Activated CD4-positive, alpha-beta T cell treated with anti-CD3 and anti-CD28 coated beads, Interleukin-2, Interleukin-4, amounts not matched to agents 100 ng/mL and 50 ng/mL, durations not matched to agents 16 hours and 8 hours (primary cell): ENCODE data around the gene TMEM87B.

Experiments
- DNase-seq: peaks from one replicate; pipeline ENCODE4 v3.0.0-alpha.2; 2020; ENCODE audit warnings: low spot score

The TMEM87B gene, protein sequence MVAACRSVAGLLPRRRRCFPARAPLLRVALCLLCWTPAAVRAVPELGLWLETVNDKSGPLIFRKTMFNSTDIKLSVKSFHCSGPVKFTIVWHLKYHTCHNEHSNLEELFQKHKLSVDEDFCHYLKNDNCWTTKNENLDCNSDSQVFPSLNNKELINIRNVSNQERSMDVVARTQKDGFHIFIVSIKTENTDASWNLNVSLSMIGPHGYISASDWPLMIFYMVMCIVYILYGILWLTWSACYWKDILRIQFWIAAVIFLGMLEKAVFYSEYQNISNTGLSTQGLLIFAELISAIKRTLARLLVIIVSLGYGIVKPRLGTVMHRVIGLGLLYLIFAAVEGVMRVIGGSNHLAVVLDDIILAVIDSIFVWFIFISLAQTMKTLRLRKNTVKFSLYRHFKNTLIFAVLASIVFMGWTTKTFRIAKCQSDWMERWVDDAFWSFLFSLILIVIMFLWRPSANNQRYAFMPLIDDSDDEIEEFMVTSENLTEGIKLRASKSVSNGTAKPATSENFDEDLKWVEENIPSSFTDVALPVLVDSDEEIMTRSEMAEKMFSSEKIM

DNA sequence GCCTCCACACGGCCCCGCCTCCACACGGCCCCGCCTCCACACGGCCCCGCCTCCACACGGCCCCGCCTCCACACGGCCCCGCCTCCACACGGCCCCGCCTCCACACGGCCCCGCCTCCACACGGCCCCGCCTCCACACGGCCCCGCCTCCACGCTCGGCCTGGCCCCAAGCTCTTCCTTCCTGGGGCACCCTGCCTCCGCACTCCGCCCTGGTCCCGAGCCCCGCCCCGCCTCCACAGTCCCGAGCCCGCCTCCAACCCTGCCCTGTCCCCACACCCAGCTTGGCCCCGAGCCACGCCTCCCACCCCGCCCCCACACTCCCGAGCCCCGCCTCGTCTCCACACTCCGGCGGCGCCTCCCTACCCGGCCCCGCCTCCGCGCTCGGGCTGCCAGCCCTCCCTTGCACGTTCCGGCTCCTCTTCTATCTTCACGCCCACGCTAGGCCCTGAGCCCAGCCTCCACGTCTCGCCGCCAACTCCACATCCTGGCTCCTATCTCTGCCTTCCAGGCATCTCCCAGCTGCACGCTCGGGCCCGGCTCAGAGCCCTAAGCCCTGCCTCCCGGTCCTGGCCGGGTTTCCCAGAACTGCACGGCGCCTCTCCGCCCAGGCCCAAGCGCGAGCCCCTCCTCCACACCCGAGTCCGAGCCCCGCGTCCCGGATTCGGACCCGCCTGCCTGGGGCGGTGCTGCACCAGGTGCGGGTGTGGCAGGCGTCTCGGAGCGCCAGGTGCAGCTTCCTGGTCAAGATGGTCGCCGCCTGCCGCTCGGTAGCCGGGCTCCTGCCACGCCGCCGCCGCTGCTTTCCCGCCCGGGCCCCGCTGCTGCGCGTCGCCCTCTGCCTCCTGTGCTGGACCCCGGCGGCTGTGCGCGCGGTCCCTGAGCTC, at the start of gene TMEM87B:
Gene TMEM87B, plus strand, starts transcription at position 423 of the 883 bp plus-strand sequence. Its CDS starts 323 bp downstream, at position 746.
- DNase-seq: peak; percentile 98

DNA sequence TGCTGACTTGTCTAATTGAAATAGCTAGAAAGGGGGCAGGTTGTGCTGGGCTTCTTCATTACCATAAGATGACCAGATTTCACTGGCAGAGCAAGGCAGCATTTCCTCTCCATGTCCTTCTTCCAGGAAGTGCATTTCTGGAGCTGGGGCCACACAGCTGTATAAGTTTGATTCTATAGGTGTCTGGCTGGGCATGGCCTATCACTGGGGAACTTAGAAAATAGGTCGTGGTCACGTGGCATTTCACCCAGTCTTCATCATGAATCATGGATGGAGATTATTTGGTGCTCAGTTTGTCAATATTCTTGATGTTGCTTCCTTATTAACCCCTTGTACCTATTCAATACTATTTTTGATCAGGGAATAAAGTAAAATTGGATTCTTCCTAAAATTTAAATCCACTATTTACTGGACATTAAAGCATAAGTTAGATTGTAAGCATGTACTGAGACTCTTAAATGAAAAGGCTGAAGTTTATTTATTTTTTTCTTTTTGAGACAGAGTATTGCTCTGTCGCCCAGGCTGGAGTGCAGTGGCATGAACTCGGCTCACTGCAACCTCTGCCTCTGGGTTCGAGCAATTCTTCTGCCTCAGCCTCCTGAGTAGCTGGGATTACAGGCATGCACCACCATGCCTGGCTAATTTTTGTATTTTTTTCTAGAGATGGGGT, 49.5 kb upstream of the TMEM87B start:
- DNase-seq: no peak

DNA sequence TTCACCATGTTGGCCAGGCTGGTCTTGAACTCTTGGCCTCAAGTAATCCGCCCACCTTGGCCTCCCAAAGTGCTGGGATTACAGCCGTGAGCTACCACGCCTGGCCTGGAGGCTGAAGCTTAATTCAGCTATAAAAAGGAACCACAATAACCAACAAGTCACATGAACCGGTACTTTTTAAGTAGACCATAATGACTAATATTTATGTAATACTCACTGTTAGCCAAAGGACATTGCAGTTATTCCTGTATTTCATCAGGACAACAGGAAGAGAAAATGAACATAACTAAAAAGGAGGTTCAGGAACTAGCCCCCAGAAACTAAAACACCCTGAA, 49.0 kb upstream of the TMEM87B start:
- no peak for DNase-seq

DNA sequence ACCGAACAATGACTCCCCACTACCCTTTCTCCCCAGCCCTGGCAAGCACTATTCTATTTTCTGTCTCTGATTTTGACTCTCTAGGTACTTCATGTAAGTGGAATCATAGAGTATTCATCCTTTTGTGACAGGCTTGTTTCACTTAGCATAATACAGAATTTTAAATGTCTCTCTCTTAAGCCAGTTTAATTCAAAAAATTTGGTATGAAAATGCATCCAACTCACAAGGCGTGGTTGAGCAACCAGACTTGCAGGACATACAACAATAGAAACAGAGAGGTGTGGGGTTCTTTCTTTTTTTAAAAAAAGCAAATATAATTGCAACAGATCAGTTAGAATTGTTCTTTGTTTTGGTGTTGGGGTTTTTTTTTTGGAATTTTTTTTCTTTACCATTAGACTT, 47.6 kb upstream of the TMEM87B start:
- DNase-seq: no peak

DNA sequence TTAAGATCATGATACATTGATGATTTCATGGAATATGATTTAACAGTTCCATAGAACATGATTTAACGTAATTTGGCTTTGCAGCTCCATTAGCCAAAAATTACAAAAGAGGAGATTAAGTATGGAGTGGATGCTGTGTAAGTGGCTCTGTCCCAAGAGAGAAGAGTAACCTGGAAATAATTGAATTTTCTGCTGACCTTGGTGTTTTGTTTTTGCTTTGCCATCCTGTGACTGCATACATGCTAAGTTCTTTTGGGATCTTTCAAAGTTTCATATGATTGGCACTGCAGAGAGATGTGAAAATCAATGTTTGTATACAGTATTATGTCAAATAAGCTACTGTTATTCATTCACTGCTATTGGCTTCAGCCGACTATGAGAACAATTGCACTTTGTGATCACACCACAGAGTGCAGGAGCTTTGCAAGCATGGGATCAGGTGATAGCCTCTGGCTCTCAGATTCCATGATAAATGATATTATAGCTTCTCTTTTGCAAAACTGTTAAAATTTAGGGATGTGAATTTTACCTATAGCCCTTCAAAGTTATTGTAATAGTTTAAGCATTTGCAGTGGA, 46.1 kb upstream of the TMEM87B start:
- DNase-seq: no peak

DNA sequence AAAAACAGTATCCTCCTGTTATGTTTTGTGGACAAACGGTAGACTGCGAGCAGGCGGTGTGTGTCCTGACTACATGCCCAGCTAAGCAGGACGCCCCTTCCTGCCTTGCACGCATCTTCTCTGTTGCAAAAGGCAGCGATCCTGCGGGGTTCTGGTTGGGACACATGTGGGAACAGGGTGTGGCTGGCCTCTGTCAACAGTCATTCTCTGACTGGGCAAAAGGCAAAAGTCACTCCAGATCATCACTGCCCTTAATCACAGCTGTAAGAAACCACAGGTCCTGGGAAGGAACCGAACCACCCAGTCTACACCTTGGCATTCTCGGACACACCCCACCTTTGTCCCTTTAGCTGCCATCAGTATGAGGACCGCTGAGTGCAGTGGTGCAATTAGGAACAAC, 44.3 kb upstream of the TMEM87B start:
- no peak for DNase-seq

DNA sequence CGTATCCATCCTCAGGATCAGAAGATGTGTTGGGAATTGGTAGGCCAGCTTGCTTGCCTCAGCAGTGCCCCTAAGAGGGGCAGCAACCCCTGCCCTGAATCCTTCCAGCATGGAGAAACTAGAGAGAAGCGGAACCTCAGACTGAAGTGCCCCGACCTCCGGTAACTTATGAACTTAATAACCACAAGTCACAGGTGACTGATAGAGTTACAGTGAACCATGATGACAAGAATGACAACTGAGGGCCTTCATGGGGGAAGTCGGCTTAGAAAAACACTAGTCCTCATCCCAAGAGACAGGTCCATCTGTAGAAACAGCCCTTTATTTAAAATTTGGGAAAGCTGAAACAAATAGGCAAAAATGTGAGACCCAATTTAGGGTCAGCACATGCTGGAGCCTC, 42.5 kb upstream of the TMEM87B start:
- DNase-seq: no peak

DNA sequence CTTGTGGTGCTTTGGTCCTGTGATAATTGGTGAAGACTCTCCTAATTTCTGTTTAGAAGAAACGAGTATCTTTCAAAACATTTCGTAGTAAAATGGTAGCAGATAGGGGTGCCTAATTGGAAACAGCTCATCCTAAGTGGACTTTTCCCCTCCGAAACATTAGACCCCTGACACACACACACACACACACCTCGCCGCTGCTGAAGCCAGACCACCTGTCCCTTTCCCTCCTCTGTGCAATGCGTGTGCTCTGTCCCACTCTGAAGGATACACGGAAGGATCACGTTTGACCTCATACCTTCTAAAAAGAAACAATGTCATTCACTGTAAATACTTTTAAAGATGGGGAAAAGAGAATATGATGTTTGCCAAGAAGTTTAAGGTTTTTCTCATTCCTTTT, 36.2 kb upstream of the TMEM87B start:
- DNase-seq: no peak

DNA sequence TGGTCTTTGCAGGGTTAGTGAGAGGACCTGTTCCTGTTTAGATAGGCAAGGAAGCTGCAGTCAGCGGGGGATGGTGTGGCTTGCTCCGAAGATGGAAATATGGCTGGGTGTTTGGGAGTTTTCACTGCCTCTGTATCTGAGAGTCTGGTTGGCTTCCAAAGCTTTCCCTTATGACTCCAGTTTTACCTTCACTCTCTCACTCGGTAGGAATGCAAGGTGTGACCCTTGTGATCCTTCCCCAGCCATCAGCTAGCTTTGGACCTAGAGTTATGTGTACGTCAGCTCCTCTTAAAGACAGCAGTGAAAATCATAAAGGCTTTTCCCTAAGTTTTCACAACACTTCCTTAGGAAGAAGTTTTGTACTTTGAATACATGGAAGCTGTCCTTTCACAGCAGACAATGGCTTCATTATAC, 35.5 kb upstream of the TMEM87B start:
- DNase-seq: no peak

DNA sequence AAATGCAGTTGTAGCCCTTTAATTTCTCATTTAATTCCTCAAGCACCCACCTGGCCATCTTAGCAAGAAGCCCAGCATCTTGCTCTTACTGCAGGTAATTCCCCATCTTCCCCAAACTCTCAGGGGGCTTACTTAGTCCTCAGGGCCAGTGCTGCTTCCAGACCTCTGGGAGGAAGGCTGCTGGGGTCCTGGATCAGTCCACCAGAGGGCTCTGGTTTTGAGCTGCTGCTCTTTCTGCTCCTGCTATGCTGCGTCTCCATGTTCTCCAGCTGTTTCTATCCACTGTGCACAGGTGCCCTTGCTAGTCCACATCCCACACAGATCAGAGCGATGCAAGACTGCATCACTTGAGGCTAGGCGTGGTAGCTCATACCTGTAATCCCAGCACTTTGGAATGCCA, 34.5 kb upstream of the TMEM87B start:
- DNase-seq: no peak

DNA sequence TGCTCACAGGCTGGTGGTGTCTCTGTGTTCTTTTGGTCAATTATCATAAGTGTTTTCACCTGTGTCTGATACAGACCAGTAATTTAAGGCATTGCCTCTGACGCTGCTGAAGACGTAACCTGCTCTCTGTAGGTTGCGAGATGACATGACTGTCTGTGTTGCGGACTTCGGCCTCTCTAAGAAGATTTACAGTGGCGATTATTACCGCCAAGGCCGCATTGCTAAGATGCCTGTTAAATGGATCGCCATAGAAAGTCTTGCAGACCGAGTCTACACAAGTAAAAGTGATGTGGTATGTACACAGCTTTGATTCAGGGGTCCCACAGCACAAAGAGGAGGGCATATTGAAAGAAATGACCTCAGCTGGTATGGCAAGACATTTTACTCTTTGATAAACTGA, 33.8 kb upstream of the TMEM87B start:
- no peak for DNase-seq

DNA sequence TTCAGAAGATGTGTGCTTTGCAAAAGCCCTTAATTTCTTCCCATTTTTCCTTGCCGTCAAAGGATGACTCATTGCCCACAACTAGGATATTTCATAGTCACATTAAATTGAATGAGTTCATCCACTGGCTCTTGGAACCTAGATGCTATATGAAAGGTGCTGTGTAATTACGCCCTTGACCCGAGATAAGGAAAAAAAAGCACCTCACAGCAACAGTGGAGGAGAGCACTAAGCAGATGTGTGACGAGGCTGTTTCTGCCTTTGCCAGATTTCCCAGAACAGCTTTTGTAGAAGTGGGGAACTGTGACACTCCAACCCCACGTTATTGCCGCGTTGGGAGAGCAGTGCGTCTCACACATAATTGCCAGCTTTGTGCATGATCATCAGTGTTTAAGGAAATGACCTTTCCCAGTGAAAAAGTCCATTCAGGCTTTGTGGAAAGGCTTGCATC, 33.3 kb upstream of the TMEM87B start:
- no peak for DNase-seq

DNA sequence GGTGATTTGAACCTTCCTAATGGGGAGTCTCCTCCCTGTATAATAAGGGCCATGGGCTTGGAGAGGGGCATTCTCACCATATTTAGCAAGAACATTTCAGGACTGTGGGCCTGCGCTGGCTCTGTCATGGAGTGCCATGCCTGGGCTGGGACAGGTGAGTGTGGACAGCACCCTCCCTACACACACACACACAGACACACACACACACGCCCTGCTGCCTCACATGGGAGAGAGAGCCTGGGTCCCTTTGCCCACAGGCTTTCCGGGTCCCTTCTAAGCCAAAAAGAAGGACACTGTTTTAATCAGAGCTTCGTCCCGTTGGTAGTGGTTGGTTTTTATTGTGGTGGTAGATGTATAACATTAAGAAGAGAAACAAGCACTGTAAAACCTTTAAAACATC, 31.4 kb upstream of the TMEM87B start:
- no peak for DNase-seq

DNA sequence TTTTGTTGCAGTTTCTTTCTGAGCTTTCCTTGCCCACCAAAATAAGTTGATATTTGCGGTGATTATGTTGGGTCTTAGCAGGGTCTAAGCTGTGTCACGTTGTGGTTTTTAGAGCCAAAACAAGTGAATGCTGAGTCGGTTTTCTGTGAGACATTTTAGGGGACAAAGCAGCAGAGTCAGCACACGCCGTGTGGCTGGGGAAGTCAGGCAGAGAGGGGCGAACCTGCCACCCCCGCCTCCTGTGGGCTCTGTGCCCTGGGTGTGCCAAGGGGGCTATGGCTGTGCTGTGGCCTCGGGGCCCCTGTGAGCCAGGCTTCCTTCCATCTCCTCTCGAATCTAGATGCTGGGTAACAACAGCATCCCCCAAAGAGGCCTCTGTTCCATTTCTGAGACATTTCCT, 30.8 kb upstream of the TMEM87B start:
- no peak for DNase-seq

DNA sequence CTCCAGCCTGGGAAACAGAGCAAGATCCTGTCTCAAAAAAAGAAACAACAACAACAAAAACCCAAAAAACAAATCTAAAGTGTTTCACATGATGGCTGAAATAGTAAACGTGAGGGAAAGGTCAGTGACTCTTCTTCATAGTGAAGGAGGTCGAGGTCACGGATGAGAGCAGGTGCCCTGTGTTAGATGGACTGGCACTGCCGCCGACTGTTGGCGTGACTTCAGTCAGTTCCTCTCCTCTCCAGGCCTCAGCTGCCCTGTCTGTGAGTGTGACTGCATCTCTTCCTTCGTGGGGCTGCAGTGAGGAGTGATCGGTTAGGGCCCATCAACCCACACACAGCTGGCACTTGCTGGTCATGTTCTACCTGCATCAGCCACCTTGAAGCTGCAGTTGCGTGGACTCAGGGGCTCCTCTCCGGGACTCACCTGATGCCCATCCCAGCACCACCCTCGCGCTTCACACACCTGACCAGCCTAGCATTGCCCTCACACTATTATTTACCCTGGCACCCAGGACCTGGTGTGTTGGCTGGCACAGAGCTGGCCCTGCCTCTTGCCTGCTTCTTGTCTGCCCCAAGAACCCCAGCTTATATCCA, 30.1 kb upstream of the TMEM87B start:
- DNase-seq: no peak

DNA sequence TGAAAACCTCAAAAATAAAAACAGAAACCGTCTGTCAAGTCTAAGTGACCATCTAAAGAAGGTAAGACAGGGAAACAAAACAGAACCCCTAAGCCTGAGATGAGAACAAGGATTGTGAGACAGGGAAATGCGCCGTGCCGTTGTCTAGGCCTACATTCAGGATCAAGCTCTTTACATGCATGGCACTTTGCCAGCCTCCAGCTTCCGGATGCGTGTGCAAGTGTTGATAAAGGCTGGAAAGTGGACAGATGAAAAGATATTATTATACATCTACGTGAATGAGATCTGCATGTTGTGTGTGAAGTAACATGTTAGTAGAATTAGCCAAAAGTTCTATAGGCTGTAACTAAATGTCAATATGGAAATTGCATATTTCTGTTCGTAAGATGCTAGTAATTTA, 28.6 kb upstream of the TMEM87B start:
- DNase-seq: no peak

DNA sequence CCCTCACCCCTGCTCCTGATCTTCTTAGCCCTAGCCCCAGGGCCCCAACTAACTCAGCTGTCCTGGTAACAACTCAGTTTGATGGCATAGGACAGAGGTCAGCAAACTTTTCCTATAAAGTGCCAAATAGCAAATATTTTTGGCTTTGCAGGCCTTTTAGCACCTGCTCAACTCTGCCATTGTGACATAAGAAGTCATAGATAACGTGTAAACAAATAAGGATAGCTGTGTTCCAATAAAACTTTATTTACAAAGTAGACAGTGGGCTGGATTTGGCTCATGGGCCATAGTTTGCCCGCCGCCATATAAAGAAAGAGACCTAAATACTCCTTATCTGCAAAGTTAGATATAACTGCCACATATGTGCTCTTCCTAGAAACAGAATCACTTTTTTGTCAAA, 27.3 kb upstream of the TMEM87B start:
- no peak for DNase-seq

DNA sequence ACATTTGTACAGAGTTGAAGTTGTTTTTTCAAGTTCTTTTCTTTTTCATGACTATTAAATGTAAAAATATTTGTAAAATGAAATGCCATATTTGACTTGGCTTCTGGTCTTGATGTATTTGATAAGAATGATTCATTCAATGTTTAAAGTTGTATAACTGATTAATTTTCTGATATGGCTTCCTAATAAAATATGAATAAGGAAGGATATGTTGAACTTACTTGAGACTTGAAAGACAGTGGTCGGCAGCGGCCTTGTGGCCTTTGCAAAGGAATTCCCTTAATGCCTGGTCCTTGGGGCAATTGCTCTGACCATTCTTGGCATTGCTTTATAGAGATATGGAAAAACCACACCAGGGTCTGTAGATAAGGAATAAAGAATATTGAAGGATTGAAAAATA, 25.9 kb upstream of the TMEM87B start:
- DNase-seq: no peak

DNA sequence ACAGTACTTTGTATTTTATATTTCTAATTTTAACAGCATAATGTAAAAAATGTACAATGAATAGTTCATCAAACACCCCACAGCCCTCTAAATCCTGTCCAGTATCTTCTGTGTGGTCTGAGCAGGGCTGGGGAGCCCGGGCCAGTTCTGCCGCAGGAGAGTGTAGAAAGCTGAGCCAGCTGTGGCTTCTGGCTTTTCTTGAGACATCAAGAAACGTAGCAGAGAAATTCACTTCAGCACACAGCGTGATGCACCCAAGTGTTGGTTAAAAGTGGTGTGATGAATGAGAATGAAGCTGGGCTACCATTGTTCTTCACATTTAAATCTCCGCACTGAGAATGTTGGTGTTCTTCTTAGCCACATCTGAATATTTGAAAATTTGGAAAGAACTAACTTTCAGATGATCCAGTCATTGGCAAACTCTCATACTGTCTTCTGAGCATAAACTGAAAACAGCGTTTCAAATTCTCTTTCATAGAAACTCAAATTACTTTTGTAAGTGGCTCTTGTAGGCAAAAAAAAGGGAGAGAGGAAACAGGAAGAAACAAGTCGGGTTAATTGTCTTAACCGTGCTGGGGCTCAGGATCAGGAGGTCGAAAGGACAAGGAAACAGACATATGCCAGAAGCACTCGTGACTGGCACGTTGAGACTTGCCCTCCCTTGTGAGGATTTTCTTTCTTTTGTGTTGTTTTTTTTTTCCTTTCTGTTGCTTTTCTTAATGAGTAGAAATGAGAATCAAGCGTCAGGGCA, 23.4 kb upstream of the TMEM87B start:
- DNase-seq: no peak

DNA sequence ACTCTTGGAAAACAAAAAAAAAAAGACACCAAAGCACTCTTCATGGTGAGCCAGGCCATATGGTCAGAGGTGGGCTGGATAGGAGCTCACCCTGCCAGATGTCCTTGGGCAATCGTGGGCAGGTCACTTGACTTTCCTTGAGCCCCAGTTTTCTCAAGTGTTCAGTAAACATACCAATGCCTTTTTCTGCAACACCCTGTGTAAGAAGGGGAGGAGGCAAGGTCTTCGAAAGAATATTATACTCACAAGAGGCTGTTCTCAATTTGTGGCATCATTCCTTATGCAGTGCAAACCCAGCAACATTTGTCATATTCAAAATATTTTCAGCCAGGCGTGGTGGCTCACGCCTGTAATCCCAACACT, 22.9 kb upstream of the TMEM87B start:
- DNase-seq: no peak
